Astrocyte of the hippocampus (primary cell): ENCODE results near the gene ZBTB16.

Experiments used
- DNase-seq: peaks from one replicate; pipeline ENCODE4 v3.0.0; 2011; ENCODE audit warnings: low read depth, low spot score

Gene ZBTB16

DNA sequence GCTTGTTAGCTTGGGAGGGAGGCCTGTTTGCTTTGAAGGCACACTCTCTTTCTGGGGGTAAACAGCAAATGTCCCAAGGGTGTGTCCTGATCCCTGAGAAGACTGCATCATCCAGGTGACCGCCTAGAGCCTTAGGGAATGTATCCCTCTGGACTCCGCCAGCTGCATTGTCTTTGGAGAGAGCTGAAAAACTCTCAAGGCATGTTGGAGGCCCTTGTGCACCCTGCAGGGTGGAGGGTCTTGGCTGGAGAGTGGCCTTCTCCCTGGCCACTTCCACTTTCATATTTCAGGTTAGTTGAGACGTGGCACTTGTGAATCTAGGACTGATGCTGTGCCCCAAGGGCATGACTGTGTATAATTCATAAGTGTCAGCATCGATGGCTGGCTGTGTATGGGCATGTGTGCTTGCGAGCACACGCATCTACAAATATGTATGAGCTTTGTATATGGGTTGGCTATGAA lies 70.6 kb downstream of the ZBTB16 start:
- no peak for DNase-seq

DNA sequence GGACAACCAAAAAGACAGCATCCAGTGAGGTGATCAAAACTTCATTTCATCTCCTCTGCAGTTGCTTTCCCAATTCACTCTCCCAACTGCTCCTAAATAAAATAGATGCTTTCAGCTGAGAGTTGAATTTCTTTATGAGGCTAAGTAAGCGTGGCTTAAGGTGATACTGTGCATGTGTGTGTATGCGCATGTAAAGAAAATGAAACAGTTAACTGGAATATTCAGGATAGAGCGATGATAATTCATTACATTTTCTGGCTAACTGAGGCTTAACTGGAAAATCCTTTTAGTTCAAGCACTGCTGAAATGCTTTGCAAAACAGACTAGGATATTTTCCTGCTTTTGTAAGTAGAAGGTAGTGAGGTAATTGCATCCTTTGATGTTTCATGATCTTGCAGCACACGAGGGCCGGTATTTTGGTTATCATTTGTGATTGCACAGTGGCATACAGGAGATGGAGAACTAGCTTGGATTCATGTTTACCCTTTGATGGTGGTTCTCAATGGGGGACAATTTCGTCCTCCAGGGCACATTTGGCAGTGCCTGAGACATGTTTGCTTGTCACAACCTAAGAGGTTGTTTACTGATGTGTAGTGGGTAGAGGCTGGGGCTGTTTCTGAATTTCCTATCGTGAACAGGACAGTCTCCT lies 71.2 kb downstream of the ZBTB16 start:
- DNase-seq, result no peak

DNA sequence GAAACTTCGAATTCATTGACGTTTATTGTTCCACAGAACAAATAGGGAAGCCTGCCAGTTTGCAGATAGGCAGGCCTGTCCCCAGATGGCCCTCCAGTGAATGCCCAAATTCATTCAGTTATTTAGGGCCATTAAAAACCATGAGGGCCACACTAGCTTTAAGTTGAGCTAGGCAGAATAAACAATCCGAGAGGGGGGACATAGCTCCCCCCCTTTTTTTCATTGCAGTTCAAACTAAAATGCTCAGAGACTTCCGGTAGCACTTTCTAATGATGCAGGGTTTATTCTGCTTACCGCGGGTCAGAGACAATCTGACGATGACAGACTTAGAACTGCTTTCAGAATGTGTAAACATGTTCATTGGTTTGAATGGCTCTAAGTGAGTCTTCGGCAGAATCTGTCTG lies 72.0 kb downstream of the ZBTB16 start:
- DNase-seq, result no peak

DNA sequence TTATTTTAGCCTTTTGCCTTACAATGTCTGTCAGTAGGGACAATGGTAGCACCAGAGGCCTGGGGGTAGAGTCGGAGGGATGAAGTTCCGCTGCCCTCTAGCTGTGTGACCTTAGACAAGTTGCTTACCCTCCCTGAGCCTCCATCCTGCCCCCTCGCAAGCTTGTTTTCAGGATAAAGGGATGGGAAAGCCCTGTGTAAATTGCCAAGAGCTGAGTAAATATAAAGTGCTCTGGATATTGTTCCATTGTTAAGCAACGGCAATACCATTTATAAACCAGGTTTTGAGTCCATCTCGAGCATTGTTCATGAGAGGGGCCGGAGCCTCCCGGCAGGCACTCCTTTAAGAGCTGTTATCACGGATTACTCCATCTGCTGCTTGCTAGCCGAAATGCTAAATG lies 72.9 kb downstream of the ZBTB16 start:
- DNase-seq, result no peak

DNA sequence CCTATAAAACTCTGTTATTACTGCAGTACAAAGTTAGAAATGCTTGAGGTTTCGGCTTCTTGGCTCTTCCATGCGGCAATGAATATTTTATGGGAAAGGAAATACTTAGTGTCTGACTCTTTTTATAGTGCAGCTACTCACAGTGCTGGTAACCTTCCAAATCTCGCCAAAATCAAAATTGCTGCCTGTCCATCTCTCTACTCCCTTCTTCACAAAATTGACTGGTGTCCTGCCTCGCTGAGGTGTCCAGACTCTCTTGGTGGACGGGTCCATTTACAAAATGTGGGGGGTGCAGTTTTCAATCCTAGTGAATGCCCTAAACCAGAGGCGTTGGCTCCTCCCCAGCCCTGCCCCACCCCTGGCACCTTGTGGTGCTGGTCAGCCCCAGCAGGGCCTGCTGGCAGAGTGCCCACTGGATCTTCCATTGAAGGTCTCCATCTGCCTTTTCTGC lies 73.5 kb downstream of the ZBTB16 start:
- DNase-seq, result peak; percentile 75

DNA sequence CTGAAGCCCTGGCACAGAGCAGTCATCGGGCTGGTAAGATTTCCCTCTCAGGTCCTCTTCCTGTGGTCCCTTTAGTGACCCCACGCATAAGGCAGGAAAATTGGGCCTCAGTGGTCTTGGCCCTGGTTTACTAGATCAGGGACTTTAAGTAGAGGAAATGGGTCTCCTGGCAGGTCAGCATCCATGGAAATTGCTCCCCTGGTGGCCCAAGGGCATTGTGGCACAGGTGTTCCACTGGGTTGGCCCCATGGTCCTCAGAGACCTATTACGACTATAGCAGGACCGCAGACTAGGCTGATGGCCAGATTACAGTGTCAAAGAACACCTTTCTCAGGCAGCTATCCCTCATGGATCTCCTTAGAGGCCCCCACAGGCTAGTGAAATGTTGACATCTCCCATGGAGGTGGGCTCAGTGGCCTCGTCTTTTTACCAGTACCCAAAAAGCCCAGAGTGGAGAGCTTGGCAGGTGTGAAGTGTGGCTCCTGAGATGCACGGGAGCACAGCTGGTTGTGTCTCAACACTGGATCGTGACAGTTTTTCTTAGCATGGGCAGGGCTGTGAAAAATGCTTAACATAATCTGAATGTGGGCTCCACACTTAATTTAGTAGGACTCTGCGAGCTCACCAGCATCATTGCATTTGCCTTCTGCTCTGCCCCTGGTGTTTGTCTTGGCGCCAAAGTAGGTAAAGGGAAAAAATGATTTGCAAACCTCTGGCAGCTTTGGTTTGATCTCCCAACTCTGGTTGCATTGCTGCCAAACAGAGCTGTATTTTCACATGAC lies 74.2 kb downstream of the ZBTB16 start:
- peak; percentile 74 for DNase-seq

DNA sequence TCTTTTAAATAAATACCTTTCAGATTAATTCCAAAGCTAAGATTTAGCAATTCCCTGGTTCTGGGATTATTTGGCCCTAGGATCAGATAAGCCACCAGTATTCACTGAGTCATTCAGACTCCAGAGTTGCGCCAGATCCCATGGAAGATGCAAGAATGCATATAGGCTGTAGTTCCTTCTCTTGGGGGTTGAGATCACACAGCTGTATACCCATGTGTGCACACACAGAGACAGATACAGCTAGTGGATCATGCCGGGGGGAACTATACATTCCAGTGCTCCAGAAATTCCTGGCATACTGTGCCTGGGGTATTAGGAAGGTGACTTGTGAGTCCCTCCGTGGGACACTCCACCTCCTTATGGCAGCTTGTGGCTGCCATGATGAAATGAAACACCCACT lies 75.4 kb downstream of the ZBTB16 start:
- DNase-seq, result peak; percentile 61

DNA sequence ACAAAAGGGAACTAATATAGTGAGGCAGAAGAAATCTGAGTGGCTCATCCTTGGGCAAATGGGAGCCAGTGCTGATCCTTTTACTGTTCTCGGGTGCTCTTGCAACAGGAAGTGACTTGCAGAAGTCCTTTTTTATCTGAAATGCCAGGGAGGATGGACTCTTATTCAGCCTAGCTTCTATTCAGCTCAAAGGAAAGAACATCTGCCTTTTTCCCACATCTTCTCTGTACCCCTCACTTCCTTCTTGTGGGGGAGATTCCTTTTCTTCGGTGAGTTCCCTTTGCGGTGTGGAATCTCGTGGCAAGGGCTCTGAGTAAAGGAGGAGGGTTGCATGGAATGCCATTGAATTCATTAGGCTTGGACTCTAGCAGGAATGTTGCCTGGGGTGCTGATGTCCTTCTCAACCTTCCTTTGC lies 76.2 kb downstream of the ZBTB16 start:
- peak; percentile 89 for DNase-seq

DNA sequence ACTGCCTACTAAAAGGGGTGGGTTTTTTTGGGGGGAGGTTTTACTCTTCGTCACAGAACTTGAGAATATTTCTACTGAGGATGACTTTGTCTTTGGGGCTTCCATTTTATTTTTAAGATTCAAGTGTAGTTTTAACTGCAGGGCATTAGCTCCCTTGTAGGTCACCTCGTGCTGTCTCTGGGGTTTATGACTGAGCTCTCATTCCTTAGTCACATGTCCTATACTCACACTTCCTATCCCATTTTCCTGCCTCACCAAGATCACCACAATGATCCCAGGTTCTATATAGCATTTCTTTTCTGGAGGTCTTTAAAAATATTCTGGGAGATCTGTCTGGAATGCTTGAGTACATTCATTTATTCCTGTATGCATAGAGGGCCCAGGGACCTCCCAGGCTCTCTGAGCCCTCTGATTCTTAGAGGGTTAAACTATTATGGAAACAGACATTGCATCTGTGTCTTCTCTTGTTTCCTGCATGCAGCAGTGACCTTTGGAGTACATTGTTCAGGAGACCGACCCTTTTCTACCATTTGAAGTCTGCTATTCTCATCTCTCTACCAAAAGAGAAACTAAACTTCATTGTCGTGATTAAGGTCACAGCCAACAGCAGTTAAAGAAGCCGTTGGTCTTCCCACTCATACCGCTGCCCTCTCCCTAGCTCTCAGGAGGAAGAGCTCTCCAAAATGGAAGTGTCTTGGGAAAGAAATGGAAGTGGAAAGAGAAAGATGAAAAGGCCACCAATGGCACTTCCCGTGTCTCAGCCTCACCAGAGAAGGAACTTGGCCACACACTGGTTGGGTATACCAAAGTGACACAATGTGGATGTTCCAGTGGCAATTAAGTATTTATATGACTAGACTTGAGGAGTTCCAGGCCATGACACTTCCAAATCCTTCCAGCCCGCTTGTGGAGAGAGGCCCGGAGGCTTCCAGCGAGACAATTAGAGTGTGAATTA lies 77.5 kb downstream of the ZBTB16 start:
- no peak for DNase-seq

DNA sequence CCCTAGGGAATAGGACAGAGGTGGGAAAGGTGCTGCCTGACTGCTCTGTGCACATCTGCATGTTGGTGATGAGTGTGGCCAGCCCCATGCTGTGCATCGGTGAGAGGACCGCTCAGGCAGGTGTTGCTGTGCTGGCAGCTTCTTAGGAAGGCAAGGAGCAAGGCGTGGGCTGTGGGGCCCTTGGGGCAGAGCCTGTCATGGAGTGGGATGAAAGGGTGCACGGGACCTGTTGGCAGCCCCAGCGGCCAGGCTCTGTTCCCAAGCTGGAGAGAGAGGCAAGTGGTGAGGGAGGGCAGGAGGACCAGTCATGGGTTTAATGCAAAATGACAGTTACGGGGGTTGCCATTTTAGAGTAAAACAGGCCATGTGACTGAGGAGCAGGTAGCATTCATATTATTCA lies 78.3 kb downstream of the ZBTB16 start:
- no peak for DNase-seq

DNA sequence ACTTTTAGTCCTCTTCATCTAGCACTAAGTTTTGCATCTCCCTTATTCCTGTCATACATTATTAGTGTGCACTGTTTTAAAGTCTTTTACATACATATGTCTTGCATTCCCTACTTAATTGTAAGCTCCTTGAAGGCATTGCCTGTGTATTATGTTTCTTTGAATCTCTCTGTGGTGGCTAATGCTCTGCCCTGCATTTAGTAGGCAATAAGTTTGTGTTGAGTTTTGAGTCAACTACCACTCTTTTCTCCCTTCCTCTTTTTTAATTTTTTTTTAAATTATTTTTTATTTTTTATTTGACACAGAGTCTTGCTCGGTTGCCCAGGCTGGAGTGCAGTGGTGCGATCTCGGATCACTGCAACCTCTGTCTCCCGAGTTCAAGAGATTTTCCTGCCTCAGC lies 78.9 kb downstream of the ZBTB16 start:
- DNase-seq, result no peak

DNA sequence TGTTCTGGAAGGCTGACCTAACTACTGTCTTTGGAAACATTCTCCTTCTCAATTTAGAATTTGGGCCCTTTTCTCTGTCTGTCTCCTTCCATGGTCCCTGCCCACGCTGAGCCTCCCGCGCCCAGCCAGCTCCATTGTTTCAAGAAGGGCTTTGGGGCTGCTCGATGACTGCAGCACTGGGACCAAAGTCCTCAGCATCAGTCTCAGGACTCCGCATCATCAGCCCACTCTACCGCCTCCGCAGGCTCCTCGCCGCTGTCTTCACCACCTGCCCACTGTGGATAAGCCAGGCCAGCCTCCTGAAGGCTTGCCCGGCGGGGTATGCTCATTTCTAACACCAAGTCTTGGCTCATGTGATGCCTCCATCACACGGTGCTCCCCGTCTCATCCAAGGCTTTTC lies 81.3 kb downstream of the ZBTB16 start:
- no peak for DNase-seq

DNA sequence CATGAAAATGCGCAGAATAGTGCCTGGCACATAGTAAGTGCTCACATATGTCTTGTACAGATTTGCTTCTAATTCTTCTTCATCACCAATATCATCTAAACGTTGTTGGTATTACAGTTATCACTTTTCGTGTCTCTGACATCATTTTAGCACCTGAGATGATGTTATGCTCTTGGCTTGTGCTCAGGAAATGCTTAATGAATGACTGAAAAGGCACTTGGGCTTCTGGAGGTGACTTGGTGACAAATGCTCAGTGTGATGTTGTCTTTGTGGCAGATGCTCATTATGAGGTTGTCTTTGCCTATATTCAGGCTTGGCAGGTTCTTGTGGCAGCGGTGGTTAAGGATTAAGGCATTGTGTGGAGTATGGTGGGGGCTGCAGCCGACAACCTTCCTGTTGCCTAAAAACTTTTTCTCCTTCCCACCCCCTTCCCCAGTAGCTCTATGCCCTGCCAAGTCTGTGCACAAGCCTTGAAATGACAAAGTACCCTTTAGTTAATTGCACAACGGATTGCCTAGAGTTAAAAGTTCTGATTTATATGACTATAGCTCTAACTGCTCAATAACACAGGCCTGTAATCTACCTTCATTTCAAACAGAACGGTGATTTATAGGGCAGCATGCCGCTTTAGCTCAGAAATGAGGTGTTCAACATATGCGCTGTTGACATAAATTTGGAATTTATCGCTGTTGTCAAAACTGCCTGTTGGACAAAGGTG lies 82.5 kb downstream of the ZBTB16 start:
- no peak for DNase-seq

DNA sequence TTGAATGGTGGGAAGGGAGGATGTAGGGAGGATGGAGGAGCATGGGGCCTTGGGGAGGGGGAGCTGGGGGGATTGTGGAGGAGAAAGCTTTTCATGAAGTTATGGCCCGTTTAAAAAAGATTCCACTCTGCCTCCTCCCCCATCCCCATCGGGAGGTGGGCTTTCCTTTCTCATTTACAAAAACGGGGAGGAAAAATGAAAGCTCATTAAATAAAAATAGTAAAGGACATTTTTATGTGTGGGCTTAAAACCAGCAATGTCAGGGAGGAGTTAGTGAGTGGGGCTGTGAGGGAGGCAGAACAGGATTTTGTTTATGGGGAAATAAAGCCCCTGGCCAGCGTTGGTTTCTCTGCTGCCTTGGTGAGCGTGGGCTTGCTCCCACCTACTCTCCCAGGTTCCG lies 83.2 kb downstream of the ZBTB16 start:
- no peak for DNase-seq

DNA sequence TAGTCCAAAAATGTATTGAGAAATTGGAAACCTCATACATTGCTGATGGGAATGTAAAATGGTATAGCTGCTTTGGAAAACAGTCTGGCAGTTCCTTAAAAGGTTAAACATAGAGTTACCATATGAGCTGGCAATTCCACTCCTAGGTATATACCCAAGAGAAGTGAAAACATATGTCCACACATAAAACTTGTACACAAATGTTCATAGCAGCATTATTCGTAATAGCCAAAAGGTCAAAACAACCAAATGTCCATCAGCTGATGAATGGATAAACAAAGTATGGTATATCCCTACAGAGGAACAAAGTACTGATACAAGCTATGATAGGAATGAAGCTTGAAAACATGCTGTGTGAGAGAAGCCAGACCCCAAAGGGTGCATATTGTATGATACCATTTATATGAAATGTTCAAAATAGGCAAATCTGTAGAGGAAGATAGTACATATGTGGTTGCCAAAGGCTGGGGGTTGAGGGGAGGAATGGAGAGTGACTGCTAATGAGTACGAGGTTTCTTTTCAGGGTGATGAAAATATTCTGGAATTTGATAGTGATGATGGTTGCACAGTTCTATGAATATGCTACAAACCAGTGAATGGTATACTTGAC lies 85.8 kb downstream of the ZBTB16 start:
- no peak for DNase-seq

DNA sequence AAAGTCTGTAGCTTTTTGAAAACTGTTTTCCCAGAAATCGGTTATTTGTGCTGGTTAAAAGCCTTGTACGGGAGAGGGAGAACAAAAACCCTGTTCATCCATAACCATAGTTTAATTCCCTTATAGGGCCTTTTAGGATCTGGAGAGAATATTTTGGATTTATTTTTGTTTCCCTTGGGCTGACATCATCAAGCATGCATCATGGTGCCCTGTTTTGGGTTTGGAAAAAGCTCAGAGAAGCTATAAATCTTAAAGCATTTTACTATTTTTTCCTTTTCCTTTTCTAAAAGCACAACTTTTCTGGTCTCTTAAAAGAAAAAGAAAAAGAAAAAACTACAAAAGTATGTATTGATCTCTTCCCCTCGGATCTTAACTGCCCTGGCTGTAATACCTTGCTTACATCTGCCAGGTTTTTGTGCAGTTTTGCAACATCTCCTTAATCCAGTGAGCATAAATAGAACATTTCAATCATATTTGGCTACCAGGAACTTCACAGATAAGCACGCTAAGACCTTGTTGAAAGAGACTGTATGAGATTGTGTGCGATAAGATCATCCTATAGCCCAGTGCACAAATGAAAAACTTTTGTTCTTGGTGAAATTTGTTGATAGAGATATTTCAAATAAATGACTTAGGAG lies 88.0 kb downstream of the ZBTB16 start:
- no peak for DNase-seq

DNA sequence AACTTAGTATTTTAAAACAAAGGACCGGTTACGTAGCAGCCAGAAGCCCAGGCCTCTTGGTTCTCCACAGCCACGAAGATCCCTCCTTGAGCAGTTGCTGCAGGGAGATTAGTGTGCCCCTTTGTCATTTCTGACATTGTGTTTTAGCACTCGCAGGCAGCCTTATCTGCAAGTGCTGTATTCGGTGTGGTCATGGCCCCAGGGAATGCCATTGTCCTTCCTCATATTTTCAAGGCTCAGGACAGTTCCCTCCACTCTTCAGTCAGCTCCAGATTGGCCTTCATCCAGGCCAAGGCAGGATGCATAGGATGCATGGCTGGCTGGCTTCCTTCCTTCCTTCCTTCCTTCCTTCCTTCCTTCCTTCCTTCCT lies 88.5 kb downstream of the ZBTB16 start:
- DNase-seq, result peak; percentile 23

DNA sequence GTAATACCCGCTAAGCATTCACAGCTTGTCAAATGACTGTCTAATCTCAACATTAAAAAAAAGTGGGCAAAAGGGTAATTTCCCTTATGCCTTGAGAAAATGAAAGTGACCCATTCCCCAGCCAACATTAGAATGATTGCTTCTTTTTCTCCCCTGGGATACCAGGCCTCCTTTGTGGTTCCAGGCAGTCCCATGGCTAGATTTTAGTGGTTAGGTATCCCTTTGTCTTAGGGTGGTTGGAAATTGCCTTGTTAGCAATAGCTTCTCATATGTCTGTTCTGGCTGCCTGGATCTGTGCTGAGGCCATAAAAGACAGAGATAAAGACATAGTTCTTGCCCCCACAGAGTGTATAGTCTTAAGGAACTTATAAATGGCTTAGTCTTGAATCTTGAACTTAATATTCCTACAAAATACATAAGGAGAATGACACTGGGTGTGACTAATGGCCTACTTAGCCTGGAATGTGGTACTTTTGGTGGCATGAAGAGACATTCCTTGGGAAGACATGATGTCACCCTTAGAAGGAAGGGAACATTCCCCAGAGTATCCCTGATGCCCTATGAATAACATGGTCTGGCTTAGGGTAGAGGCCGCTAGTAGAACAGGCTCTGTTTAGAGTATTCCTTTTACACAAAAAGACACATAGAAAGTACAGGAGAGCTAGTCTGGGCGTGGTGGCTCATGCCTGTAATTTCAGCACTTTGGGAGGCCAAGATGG lies 90.3 kb downstream of the ZBTB16 start:
- DNase-seq, result peak; percentile 53

DNA sequence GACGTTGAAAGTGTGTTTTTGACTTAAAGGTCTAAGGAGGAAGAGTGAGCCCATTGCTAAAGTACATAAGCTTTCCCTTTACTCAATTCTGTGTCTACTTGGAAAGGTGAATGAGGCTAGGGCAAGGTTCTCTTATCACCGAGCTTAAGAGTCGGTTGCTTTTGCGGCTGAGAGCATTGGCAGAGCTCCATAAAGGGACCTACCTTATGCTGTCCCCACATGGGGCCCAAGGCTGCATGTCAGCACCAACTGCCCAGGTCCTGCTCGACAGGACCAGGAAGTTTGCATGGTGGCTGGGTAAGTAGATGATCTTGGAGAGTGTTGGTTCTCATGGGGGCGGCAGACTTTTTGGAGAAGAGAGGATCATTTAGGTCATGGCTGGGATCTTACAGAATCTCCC lies 91.2 kb downstream of the ZBTB16 start:
- DNase-seq, result no peak

DNA sequence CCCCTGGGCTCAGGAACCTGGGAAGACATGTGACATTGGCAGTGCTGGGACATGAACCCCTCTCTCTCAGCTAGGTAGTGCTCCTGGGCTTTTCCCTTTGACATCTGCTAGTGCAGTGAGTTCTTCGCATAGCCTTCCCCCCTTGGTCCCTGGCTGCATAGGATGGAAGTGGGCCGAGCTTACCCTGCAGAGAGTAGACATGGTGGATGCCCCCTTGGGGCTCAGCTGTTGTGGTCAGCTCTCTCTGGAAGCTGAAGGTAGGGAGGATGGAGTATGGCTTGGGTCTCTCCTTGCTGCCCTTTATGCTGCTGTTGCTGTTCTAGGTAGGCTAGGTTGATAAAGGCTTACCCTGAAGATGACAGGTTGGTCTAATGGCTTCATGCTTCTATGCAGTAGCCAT lies 92.1 kb downstream of the ZBTB16 start:
- DNase-seq, result no peak
